HCT116 (cell line): ENCODE data around the gene RTF1.

Experiments
- CTCF ChIP-seq, 3 experiments: fragments of 200-600 bp in 1 of 3; sonication (generic) in 1 of 3; IDR thresholded peaks in 2 of 3; conservative IDR thresholded peaks in 1 of 3; 2 replicates each; pipeline ENCODE4 v1.5.1; 2012 to 2017; ENCODE audit warnings: low read depth in 2 of 3, low read length in 2 of 3, antibody characterized with exemption in 1 of 3, borderline replicate concordance in 1 of 3, control low read depth in 1 of 3, mild to moderate bottlenecking in 1 of 3, mixed read lengths in 1 of 3, mixed run types in 1 of 3, moderate library complexity in 1 of 3; ENCODE audit not compliant: insufficient read depth in 1 of 3
- EZH2 ChIP-seq: fragments of 200-600 bp; sonication (generic); IDR thresholded peaks from 2 replicates; pipeline ENCODE4 v1.6.1; 2017; ENCODE audit warnings: antibody characterized with exemption, mixed run types
- EZH2phosphoT487 ChIP-seq: fragments of 200-600 bp; IDR thresholded peaks from 2 replicates; pipeline ENCODE4 v1.6.1; 2018; ENCODE audit warnings: antibody characterized with exemption, borderline replicate concordance
- MAX ChIP-seq: IDR thresholded peaks from 2 replicates; pipeline ENCODE4 v1.6.1; 2012
- POLR2A ChIP-seq: IDR thresholded peaks from 2 replicates; pipeline ENCODE4 v1.7.0; 2011; ENCODE audit warnings: borderline replicate concordance; ENCODE audit not compliant: insufficient read depth, insufficient read length; ENCODE audit errors: extremely low read depth
- POLR2AphosphoS5 ChIP-seq: IDR thresholded peaks from 2 replicates; pipeline ENCODE4 v1.6.1; 2011; ENCODE audit warnings: mild to moderate bottlenecking, low read depth, low read length, moderate library complexity
- RAD21 ChIP-seq: IDR thresholded peaks from 2 replicates; pipeline ENCODE4 v1.6.1; 2012; ENCODE audit warnings: low read depth, mild to moderate bottlenecking
- REST ChIP-seq: IDR thresholded peaks from 2 replicates; pipeline ENCODE4 v1.6.1; 2012; ENCODE audit warnings: low read depth
- SIN3A ChIP-seq: IDR thresholded peaks from 2 replicates; pipeline ENCODE4 v1.6.1; 2012; ENCODE audit warnings: low read depth
- SP1 ChIP-seq: IDR thresholded peaks from 2 replicates; pipeline ENCODE4 v1.6.1; 2012; ENCODE audit warnings: low read depth
- SRF ChIP-seq: IDR thresholded peaks from 2 replicates; pipeline ENCODE4 v1.6.1; 2012; ENCODE audit warnings: low read depth
- TCF7L2 ChIP-seq: IDR thresholded peaks from 2 replicates; pipeline ENCODE4 v1.7.0; 2011; ENCODE audit warnings: borderline replicate concordance, inconsistent platforms; ENCODE audit not compliant: insufficient read depth, insufficient read length; ENCODE audit errors: extremely low read depth
- YY1 ChIP-seq: IDR thresholded peaks from 2 replicates; pipeline ENCODE4 v1.6.1; 2011; ENCODE audit warnings: low read length, low read depth, moderate library complexity, mild to moderate bottlenecking; ENCODE audit not compliant: insufficient replicate concordance; ENCODE audit errors: extremely low read depth
- ZNF274 ChIP-seq: fragments of 200-500 bp; sonication (Bioruptor generic); IDR thresholded peaks from 2 replicates; pipeline ENCODE4 v1.6.1; 2014; ENCODE audit warnings: mild to moderate bottlenecking, low read depth, low read length, inconsistent platforms

- TF ChIP-seq POLR2AphosphoS5 (no peak), CTCF (IDR thresholded peaks at IDR 0.05 in 2 of 3, conservative IDR thresholded peaks at IDR 0.05 in 1 of 3; ENCODE audit: borderline replicate concordance in 1 of 3, insufficient read depth in 1 of 3, low read depth in 2 of 3, low read length in 2 of 3) (no peak), REST (no peak), ZNF274 (no peak), EZH2 (no peak), SRF (no peak), POLR2A (no peak), SIN3A (no peak), TCF7L2 (no peak), YY1 (no peak), EZH2phosphoT487 (no peak), SP1 (no peak), MAX (peak; percentile 80), RAD21 (no peak)
Observed at GRCh38 chr15:41494190-41494921, 77.5 kb downstream of the RTF1 start.
